Right lobe of liver (tissue), 6 donors: ENCODE results near the gene SCAMP2. TPM values are rescaled to one million over a fixed set of nuclear protein-coding genes. Genes with fewer than 3 reads are reported as not detected.

Experiments used
- ATAC-seq, 4 donors: fragments of 200-7000 bp; cut with Tn5 transposase; one replicate each; pipeline ENCODE4 v1.9.1; 2020; ENCODE audit warnings: mild to moderate bottlenecking in 4 of 4, moderate library complexity in 4 of 4
- DNase-seq, 3 donors: peaks; one replicate each; pipeline ENCODE4 v3.0.0-alpha.2; 2020
- H3K27ac ChIP-seq, 3 donors: fragments of 200-600 bp; one replicate each; pipeline ENCODE4 v1.8.0; 2022
- H3K27me3 ChIP-seq, 2 donors: fragments of 200-600 bp; one replicate each; pipeline ENCODE4 v1.8.0; 2022
- H3K36me3 ChIP-seq, 4 donors: fragments of 200-600 bp; sonication (generic) in 1 of 4; one replicate each; pipeline versions ENCODE4 v1.5.1 to v1.8.0; 2017 to 2022; ENCODE audit warnings: control low read depth in 1 of 4
- H3K4me1 ChIP-seq, 4 donors: fragments of 200-600 bp; sonication (generic) in 1 of 4; one replicate each; pipeline versions ENCODE4 v1.5.1 to v1.8.0; 2017 to 2022; ENCODE audit warnings: control low read depth in 1 of 4
- H3K4me3 ChIP-seq, 3 donors: fragments of 200-600 bp; one replicate each; pipeline ENCODE4 v1.8.0; 2022
- H3K9me3 ChIP-seq, 4 donors: fragments of 200-600 bp; sonication (generic) in 1 of 4; one replicate each; pipeline versions ENCODE4 v1.5.1 to v1.8.0; 2017 to 2022; ENCODE audit warnings: control low read depth in 1 of 4
- CTCF ChIP-seq, 4 donors: fragments of 200-600 bp in 3 of 4; fragments of 450-650 bp in 1 of 4; IDR thresholded peaks; one replicate each; pipeline versions ENCODE4 v1.5.1 to v1.8.0; 2016 to 2022; ENCODE audit warnings: antibody characterized with exemption in 4 of 4, mild to moderate bottlenecking in 2 of 4
- POLR2A ChIP-seq: fragments of 450-650 bp; IDR thresholded peaks from one replicate; pipeline ENCODE4 v1.6.1; 2017; ENCODE audit warnings: antibody characterized with exemption, mild to moderate bottlenecking
- WGBS: methylation state at CpG from one replicate; pipeline ENCODE4 v1.1.6; 2018; ENCODE audit warnings: low coverage, low lambda C conversion rate; ENCODE audit not compliant: insufficient coverage; ENCODE audit errors: missing lambda C conversion rate; 5-methylcytosine and 5-hydroxymethylcytosine counted together
- intact Hi-C, 2 donors: fragments of 100-400 bp; cut with DNase I; formaldehyde crosslinking; loops; one replicate each; pipeline versions ENCODE4 v1.11.2 to v1.14.1; 2022
- total RNA-seq, 6 experiments: library from RNA; depleted of rRNA in 2 of 6; stranded (reverse); fragments of >200 nt in 2 of 6; fragmentation: NEBNext Ultra II Directional in 3 of 6; extraction: Animal tissue kit (Norgen Biotek cat#: 25700) in 3 of 6; gene quantifications; one replicate each; pipeline versions ENCODE4 v1.1.0 to v1.2.4, GENCODE V29; 2016 to 2023
- donor health status: DM: no; HTN: yes; CAD: no.
- donor health status: DM: no; HTN: no; CAD: no.
- donor health status: DM: no; HTN: no; CAD: no.
- donor health status: DM: no; HTN: yes; CAD: no.
- donor health status: DM: no; HTN: yes; CAD: no.

The SCAMP2 gene
- total RNA-seq, 6 experiments from 2014 or later = 33.9 to 45.9 (median 41.7) TPM

- no peaks in the 10 kb centered on the region for H3K9me3 ChIP-seq
- H3K4me3 ChIP-seq = no peak overlapping the region
- WGBS = no CpG with 5 or more reads among the region's 13 CpGs
- H3K27me3 ChIP-seq = no peaks in the 10 kb centered on the region
- no peak for DNase-seq
- H3K36me3 ChIP-seq = peaks cover 0 to 42% (median 14%) of the 10 kb centered on the region in 4 donors
- no peak for ATAC-seq
- no peak overlapping the region for H3K27ac ChIP-seq
- intact Hi-C loops = no loop called here
- no peak for TF ChIP-seq POLR2A
- no peak for TF ChIP-seq CTCF (IDR thresholded peaks at IDR 0.05)
- H3K4me1 ChIP-seq = peaks cover 0 to 5% (median 0%) of the 10 kb centered on the region in 4 donors
Measured at GRCh38 chr15:74854453-74855022, 18.6 kb downstream of the SCAMP2 start.

DNA sequence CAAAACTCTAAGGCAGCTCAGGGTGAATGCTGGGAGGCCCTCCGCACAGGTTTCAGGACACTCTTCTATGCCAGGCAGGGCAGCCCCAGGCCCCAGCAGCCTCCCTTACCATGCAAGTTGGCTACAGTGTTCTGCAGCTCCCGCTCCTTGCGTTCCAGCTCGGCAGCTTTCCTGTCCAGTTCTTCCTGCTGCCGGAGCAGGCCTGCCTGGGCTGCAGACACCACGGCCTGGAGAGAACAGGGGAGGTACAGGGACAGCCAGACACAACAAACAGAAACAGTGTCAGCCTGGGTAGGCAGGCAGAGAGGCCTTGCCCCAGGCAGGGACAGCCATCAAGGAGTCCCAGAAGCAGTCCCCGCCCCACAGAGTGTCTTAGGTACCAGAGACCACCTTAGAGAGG lies 21.2 kb downstream of the SCAMP2 start:
- H3K4me1 ChIP-seq = peaks cover 0 to 13% (median 2%) of the 10 kb centered on the region in 4 donors
- no peak for TF ChIP-seq CTCF (IDR thresholded peaks at IDR 0.05)
- TF ChIP-seq POLR2A = no peak
- no CpG with 5 or more reads among the region's 7 CpGs for WGBS

GRCh38 chr15:74850393-74850792 lies 22.8 kb downstream of the SCAMP2 start:
- Histone ChIP-seq H3K36me3 (peaks cover 0 to 65% (median 18%) of the 10 kb centered on the region in 4 donors), H3K27ac (no peak overlapping the region), H3K27me3 (no peaks in the 10 kb centered on the region), H3K4me1 (peaks cover 0 to 10% (median 2%) of the 10 kb centered on the region in 4 donors), H3K4me3 (no peak overlapping the region), H3K9me3 (no peaks in the 10 kb centered on the region)
- no CpG with 5 or more reads among the region's 4 CpGs for WGBS
- intact Hi-C loops = no loop called here
- DNase-seq (no peak), ATAC-seq (peak in 2 of 4 donors; percentile 11 to 43)
- TF ChIP-seq CTCF (IDR thresholded peaks at IDR 0.05) (no peak), POLR2A (no peak)

More for the DNA sequence above, 21.2 kb downstream of the SCAMP2 start:
- no peak overlapping the region for H3K4me3 ChIP-seq
- DNase-seq (no peak), ATAC-seq (no peak)
- intact Hi-C loops = no loop called here
- H3K9me3 ChIP-seq = no peaks in the 10 kb centered on the region
- peaks cover 0 to 59% (median 18%) of the 10 kb centered on the region in 4 donors for H3K36me3 ChIP-seq
- no peaks in the 10 kb centered on the region for H3K27me3 ChIP-seq
- H3K27ac ChIP-seq = no peak overlapping the region

DNA sequence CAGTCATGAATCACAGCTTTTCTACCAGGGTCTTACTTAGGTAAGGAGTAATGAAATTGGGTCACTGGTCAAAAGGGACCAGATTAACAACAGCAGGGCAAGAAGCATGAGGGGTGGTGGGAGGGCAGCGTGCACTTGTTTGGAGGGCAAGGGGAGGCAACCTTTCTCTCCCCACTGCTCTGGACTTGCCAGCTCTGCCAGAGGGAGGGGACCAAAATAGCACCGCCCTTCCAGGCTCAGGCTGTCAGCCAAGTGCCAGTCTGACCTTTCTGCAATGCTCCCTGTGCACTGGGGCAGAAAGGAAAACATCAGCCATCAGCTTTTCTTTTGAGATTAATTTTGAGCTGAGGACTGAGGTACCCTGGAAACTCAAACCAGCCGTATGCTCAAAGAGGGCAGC lies 25.7 kb downstream of the SCAMP2 start:
- Histone ChIP-seq H3K9me3 (no peaks in the 10 kb centered on the region), H3K4me3 (no peak overlapping the region), H3K27me3 (no peaks in the 10 kb centered on the region), H3K4me1 (peaks cover 0 to 18% (median 5%) of the 10 kb centered on the region in 4 donors), H3K36me3 (peaks cover 0 to 52% (median 9%) of the 10 kb centered on the region in 4 donors), H3K27ac (no peak overlapping the region)
- DNase-seq (peak in 1 of 3 donors; percentile 69), ATAC-seq (peak in 2 of 4 donors; percentile 24 to 43)
- TF ChIP-seq POLR2A = no peak
- TF ChIP-seq CTCF (IDR thresholded peaks at IDR 0.05) = no peak
- WGBS = no CpG with 5 or more reads among the region's 3 CpGs
- intact Hi-C loops = no loop called here
